GM12872 (cell line): Measurements from ENCODE around the gene NEAT1.

Experiments
- CTCF ChIP-seq: IDR thresholded peaks from 3 replicates; pipeline ENCODE4 v1.5.1; 2011; ENCODE audit warnings: low read depth, mild to moderate bottlenecking, low read length, moderate library complexity; ENCODE audit not compliant: insufficient read depth

NEAT1 gene

GRCh38 chr11:65478388-65479183 lies 56.0 kb downstream of the NEAT1 start:
- no peak for TF ChIP-seq CTCF

GRCh38 chr11:65479184-65480145 lies 56.9 kb downstream of the NEAT1 start:
- TF ChIP-seq CTCF: 0 out of 3 replicates have a peak, but pooled peaks have one; percentile 9

- no peak for TF ChIP-seq CTCF
Observed at GRCh38 chr11:65482306-65482850, 59.8 kb downstream of the NEAT1 start.

- TF ChIP-seq CTCF: no peak
Observed at GRCh38 chr11:65485920-65486219, 63.3 kb downstream of the NEAT1 start.

GRCh38 chr11:65486570-65487466 lies 64.2 kb downstream of the NEAT1 start:
- TF ChIP-seq CTCF: no peak

- no peak for TF ChIP-seq CTCF
Observed at GRCh38 chr11:65487467-65488272, 65.1 kb downstream of the NEAT1 start.
